SK-N-SH (cell line): ENCODE measurements around the gene ELMO1. TPM values are rescaled to one million over a fixed set of nuclear protein-coding genes. Genes with fewer than 3 reads are reported as not detected.

Experiments used
- CTCF ChIA-PET: fragments of 300-600, 350-600 bp; formaldehyde crosslinking; extraction: SDS; loops from one replicate; lab custom pipeline; 2021; lab: Yijun Ruan, JAX
- POLR2A ChIA-PET: fragments of 350-600 bp; sonication (Branson Sonifier 250); formaldehyde crosslinking; extraction: SDS; loops from one replicate; lab custom pipeline; 2020; ENCODE audit warnings: antibody characterized with exemption, inconsistent platforms; lab: Yijun Ruan, JAX
- DNase-seq: peaks from one replicate; pipeline ENCODE4 v3.0.0; 2012
- H2AFZ ChIP-seq: fragments of 200-600 bp; sonication (generic); 2 replicates; pipeline ENCODE4 v1.8.1; 2016; ENCODE audit warnings: antibody characterized with exemption, mild to moderate bottlenecking, low read depth
- H3F3A ChIP-seq: fragments of 200-600 bp; sonication (generic); replicated peaks from 2 replicates; pipeline ENCODE3; 2016; ENCODE audit warnings: antibody characterized with exemption, mild to moderate bottlenecking; ENCODE audit not compliant: insufficient read depth
- H3K27ac ChIP-seq, 2 experiments: fragments of 200-500 bp in 1 of 2; fragments of 200-600 bp in 1 of 2; sonication (Bioruptor generic) in 1 of 2; sonication (generic), shearing (Covaris generic) in 1 of 2; 2 replicates each; pipeline versions ENCODE4 v1.5.1 to v1.6.1; 2014 to 2016; ENCODE audit warnings: low read depth in 2 of 2, inconsistent platforms in 1 of 2, low read length in 1 of 2, mild to moderate bottlenecking in 1 of 2, mixed read lengths in 1 of 2
- H3K27me3 ChIP-seq: fragments of 200-600 bp; sonication (generic), shearing (Covaris generic); 2 replicates; pipeline ENCODE4 v1.6.1; 2016; ENCODE audit warnings: mixed run types; ENCODE audit not compliant: insufficient read depth
- H3K36me3 ChIP-seq, 2 experiments: fragments of 200-500 bp in 1 of 2; fragments of 200-600 bp in 1 of 2; sonication (Bioruptor generic) in 1 of 2; sonication (generic) in 1 of 2; replicated peaks in 1 of 2; 2 replicates each; pipeline versions ENCODE3 to v1.5.1; 2014 to 2016; ENCODE audit warnings: low read length in 1 of 2, mild to moderate bottlenecking in 1 of 2; ENCODE audit not compliant: insufficient read depth in 2 of 2, control insufficient read depth in 1 of 2
- H3K4me1 ChIP-seq, 2 experiments: fragments of 200-500 bp in 1 of 2; fragments of 200-600 bp in 1 of 2; sonication (Bioruptor generic) in 1 of 2; sonication (generic), shearing (Covaris generic) in 1 of 2; 2 replicates each; pipeline versions ENCODE4 v1.5.1 to v1.6.1; 2014 to 2016; ENCODE audit warnings: low read depth in 1 of 2, low read length in 1 of 2, mixed run types in 1 of 2; ENCODE audit not compliant: insufficient read depth in 2 of 2, control insufficient read depth in 1 of 2
- H3K4me2 ChIP-seq: fragments of 200-600 bp; sonication (generic), shearing (Covaris generic); 2 replicates; pipeline ENCODE4 v1.6.1; 2017; ENCODE audit warnings: mixed run types
- H3K4me3 ChIP-seq, 2 experiments: fragments of 200-500 bp in 1 of 2; fragments of 200-600 bp in 1 of 2; sonication (Bioruptor generic) in 1 of 2; sonication (generic), shearing (Covaris generic) in 1 of 2; 2 replicates each; pipeline versions ENCODE4 v1.5.1 to v1.8.1; 2014 to 2016; ENCODE audit warnings: low read depth in 2 of 2, inconsistent platforms in 1 of 2, low read length in 1 of 2, mild to moderate bottlenecking in 1 of 2, mixed read lengths in 1 of 2, moderate library complexity in 1 of 2
- H3K79me2 ChIP-seq: fragments of 200-600 bp; sonication (generic); 2 replicates; pipeline ENCODE4 v1.8.1; 2017; ENCODE audit warnings: mild to moderate bottlenecking; ENCODE audit not compliant: insufficient read depth
- H3K9ac ChIP-seq: fragments of 200-600 bp; sonication (generic); 2 replicates; pipeline ENCODE4 v1.6.1; 2017; ENCODE audit warnings: mixed run types
- H3K9me2 ChIP-seq: fragments of 200-600 bp; sonication (generic); 2 replicates; pipeline ENCODE4 v1.6.1; 2017; ENCODE audit warnings: mixed run types
- H3K9me3 ChIP-seq: fragments of 200-600 bp; sonication (generic); 2 replicates; pipeline ENCODE4 v1.6.1; 2017; ENCODE audit warnings: mixed run types, mild to moderate bottlenecking, moderate library complexity
- H4K20me1 ChIP-seq: fragments of 200-600 bp; sonication (generic); 2 replicates; pipeline ENCODE4 v1.6.1; 2017; ENCODE audit warnings: mild to moderate bottlenecking, mixed run types; ENCODE audit not compliant: insufficient read depth
- ELF1 ChIP-seq: IDR thresholded peaks from 2 replicates; pipeline ENCODE4 v1.4.0; 2012
- EP300 ChIP-seq, 2 experiments: IDR thresholded peaks; 2 replicates each; pipeline versions ENCODE4 v1.4.0 to v1.6.1; 2012; ENCODE audit warnings: borderline replicate concordance in 1 of 2, low read depth in 1 of 2, low read length in 1 of 2
- FOSL2 ChIP-seq: IDR thresholded peaks from 2 replicates; pipeline ENCODE4 v1.4.0; 2012; ENCODE audit warnings: low read depth, mild to moderate bottlenecking, moderate library complexity, borderline replicate concordance
- FOXM1 ChIP-seq: IDR thresholded peaks from 2 replicates; pipeline ENCODE4 v1.4.0; 2012; ENCODE audit warnings: low read depth, mild to moderate bottlenecking
- GABPA ChIP-seq: IDR thresholded peaks from 2 replicates; pipeline ENCODE4 v1.4.0; 2012; ENCODE audit warnings: low read depth, mild to moderate bottlenecking
- MAX ChIP-seq: IDR thresholded peaks from 2 replicates; pipeline ENCODE4 v1.4.0; 2012; ENCODE audit warnings: low read depth
- MEF2A ChIP-seq: IDR thresholded peaks from 2 replicates; pipeline ENCODE4 v1.4.0; 2012; ENCODE audit warnings: low read depth, borderline replicate concordance
- POLR2AphosphoS5 ChIP-seq: IDR thresholded peaks from 2 replicates; pipeline ENCODE4 v1.6.1; 2012; ENCODE audit warnings: low read depth, low read length
- RAD21 ChIP-seq: IDR thresholded peaks from 2 replicates; pipeline ENCODE4 v1.6.1; 2012; ENCODE audit warnings: mild to moderate bottlenecking, low read length
- RCOR1 ChIP-seq: fragments of 150-350 bp; IDR thresholded peaks from 2 replicates; pipeline ENCODE4 v1.6.1; 2017; ENCODE audit warnings: antibody characterized with exemption, low read length
- RFX5 ChIP-seq: IDR thresholded peaks from 2 replicates; pipeline ENCODE4 v1.6.1; 2012; ENCODE audit warnings: mild to moderate bottlenecking, improper control_type of control experiment, low read length
- RXRA ChIP-seq: IDR thresholded peaks from 2 replicates; pipeline ENCODE4 v1.4.0; 2012; ENCODE audit warnings: low read depth, mild to moderate bottlenecking, borderline replicate concordance
- TAF1 ChIP-seq: IDR thresholded peaks from 2 replicates; pipeline ENCODE4 v1.6.1; 2012; ENCODE audit warnings: low read depth, mild to moderate bottlenecking, low read length, moderate library complexity, borderline replicate concordance
- TCF12 ChIP-seq: IDR thresholded peaks from 2 replicates; pipeline ENCODE4 v1.4.0; 2012
- USF2 ChIP-seq: fragments of 150-350 bp; IDR thresholded peaks from 2 replicates; pipeline ENCODE4 v1.6.1; 2017; ENCODE audit warnings: antibody characterized with exemption, low read length, low read depth, borderline replicate concordance
- ZBTB33 ChIP-seq: IDR thresholded peaks from 2 replicates; pipeline ENCODE4 v1.4.0; 2012; ENCODE audit warnings: low read depth, borderline replicate concordance
- WGBS: methylation state at CpG from one replicate; pipeline ENCODE4 v1.1.6; 2017; ENCODE audit warnings: low lambda C conversion rate; 5-methylcytosine and 5-hydroxymethylcytosine counted together
- polyA plus RNA-seq, 3 experiments: library from polyadenylated mRNA; depleted of rRNA; stranded (reverse); fragments of >200 nt; gene quantifications; 2 replicates each; pipeline ENCODE4 v1.2.3, GENCODE V29; 2012
- TF ChIP-seq, protein P1 (sequence below): IDR thresholded peaks from 2 replicates; pipeline ENCODE4; 2012
- TF ChIP-seq, protein P2 (sequence below): fragments of 150-350 bp; IDR thresholded peaks from 2 replicates; pipeline ENCODE4 v1.6.1; 2016; ENCODE audit warnings: mild to moderate bottlenecking, low read depth, low read length

The ELMO1 gene
- polyA plus RNA-seq, 1 of the 3 experiments (the other 2 are of a cell fraction): 0.64 TPM

- no peaks in the 10 kb centered on the region for H3K9me2 ChIP-seq
- no peaks in the 10 kb centered on the region for H3K36me3 ChIP-seq
- DNase-seq: no peak
- no peak overlapping the region for H2AFZ ChIP-seq
- peaks cover 0 to 5% of the 10 kb centered on the region in 2 experiments; a peak in 2 of 4 replicates for H3K4me1 ChIP-seq
- no peak overlapping the region for H3K4me2 ChIP-seq
- no peaks in the 10 kb centered on the region for H4K20me1 ChIP-seq
- H3K79me2 ChIP-seq: no peaks in the 10 kb centered on the region
- 30% methylated on average over 4 of the region's 4 CpGs for WGBS
- H3F3A ChIP-seq: no peaks in the 10 kb centered on the region
- H3K9ac ChIP-seq: no peak overlapping the region
- no peaks in the 10 kb centered on the region for H3K27me3 ChIP-seq
- H3K9me3 ChIP-seq: no peaks in the 10 kb centered on the region
- H3K27ac ChIP-seq: no peak overlapping the region
- ChIA-PET POLR2A (no interaction called here), CTCF (interaction anchor here (0.9 to 2.1 kb wide), 5 partner anchors 9 to 623 kb away, joined by 3 to 6 read pairs (median 3); partner anchors contain the start of gene ELMO1)
- no peak overlapping the region for H3K4me3 ChIP-seq
- TF ChIP-seq POLR2AphosphoS5: no peak
- TF ChIP-seq GABPA: no peak
- no peak for TF ChIP-seq ZBTB33
- TF ChIP-seq FOSL2: no peak
- TF ChIP-seq, protein P1, sequence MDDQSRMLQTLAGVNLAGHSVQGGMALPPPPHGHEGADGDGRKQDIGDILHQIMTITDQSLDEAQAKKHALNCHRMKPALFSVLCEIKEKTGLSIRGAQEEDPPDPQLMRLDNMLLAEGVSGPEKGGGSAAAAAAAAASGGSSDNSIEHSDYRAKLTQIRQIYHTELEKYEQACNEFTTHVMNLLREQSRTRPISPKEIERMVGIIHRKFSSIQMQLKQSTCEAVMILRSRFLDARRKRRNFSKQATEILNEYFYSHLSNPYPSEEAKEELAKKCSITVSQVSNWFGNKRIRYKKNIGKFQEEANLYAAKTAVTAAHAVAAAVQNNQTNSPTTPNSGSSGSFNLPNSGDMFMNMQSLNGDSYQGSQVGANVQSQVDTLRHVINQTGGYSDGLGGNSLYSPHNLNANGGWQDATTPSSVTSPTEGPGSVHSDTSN: no peak
- no peak for TF ChIP-seq RXRA
- TF ChIP-seq ELF1: no peak
- no peak for TF ChIP-seq EP300 (IDR thresholded peaks at IDR 0.05; ENCODE audit: borderline replicate concordance in 1 of 2, low read depth in 1 of 2, low read length in 1 of 2)
- TF ChIP-seq, protein P2, sequence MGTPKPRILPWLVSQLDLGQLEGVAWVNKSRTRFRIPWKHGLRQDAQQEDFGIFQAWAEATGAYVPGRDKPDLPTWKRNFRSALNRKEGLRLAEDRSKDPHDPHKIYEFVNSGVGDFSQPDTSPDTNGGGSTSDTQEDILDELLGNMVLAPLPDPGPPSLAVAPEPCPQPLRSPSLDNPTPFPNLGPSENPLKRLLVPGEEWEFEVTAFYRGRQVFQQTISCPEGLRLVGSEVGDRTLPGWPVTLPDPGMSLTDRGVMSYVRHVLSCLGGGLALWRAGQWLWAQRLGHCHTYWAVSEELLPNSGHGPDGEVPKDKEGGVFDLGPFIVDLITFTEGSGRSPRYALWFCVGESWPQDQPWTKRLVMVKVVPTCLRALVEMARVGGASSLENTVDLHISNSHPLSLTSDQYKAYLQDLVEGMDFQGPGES: no peak
- TF ChIP-seq MAX: no peak
- no peak for TF ChIP-seq TCF12
- TF ChIP-seq RFX5: no peak
- TF ChIP-seq RCOR1: no peak
- no peak for TF ChIP-seq FOXM1
- no peak for TF ChIP-seq RAD21
- no peak for TF ChIP-seq MEF2A
- TF ChIP-seq TAF1: no peak
- TF ChIP-seq USF2: no peak
Measured at GRCh38 chr7:37230221-37230620, 218.4 kb downstream of the ELMO1 start.
